Endometrial microvascular endothelial cells (primary cell): ENCODE data around the gene PCDHB10. TPM values are rescaled to one million over a fixed set of nuclear protein-coding genes. Genes with fewer than 3 reads are reported as not detected.
"Not testable (repeated sequence)": the region's sequence is repeated elsewhere in the genome, so short reads cannot be mapped to it uniquely, and the experiment has no call there.

Experiments used
- in situ Hi-C: cut with HindIII; loops from 2 replicates; pipeline ENCODE4 v1.10.0; 2017; ENCODE audit warnings: low sequenced_read_pairs, low pct_unique_long_range_greater_than_20kb; ENCODE audit errors: inconsistent ontology term
- total RNA-seq: library from RNA; depleted of rRNA; stranded (reverse); fragments of >200 nt; gene quantifications from one replicate; pipeline ENCODE4 v1.2.3, GENCODE V29; 2015; ENCODE audit errors: inconsistent ontology term

PCDHB10 gene
- total RNA-seq, 1 donor from 2014 or later: 0.19 TPM

DNA sequence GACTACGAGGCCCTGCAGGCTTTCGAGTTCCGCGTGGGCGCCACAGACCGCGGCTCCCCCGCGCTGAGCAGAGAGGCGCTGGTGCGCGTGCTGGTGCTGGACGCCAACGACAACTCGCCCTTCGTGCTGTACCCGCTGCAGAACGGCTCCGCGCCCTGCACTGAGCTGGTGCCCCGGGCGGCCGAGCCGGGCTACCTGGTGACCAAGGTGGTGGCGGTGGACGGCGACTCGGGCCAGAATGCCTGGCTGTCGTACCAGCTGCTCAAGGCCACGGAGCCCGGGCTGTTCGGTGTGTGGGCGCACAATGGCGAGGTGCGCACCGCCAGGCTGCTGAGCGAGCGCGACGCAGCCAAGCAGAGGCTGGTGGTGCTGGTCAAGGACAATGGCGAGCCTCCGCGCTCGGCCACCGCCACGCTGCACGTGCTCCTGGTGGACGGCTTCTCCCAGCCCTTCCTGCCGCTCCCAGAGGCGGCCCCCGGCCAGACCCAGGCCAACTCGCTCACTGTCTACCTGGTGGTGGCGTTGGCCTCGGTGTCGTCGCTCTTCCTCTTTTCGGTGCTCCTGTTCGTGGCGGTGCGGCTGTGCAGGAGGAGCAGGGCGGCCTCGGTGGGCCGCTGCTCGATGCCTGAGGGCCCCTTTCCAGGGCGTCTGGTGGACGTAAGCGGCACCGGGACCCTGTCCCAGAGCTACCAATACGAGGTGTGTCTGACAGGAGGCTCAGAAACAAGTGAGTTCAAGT is 7.9 kb upstream of the PCDHB10 start:
- in situ Hi-C loops: not testable (repeated sequence)

DNA sequence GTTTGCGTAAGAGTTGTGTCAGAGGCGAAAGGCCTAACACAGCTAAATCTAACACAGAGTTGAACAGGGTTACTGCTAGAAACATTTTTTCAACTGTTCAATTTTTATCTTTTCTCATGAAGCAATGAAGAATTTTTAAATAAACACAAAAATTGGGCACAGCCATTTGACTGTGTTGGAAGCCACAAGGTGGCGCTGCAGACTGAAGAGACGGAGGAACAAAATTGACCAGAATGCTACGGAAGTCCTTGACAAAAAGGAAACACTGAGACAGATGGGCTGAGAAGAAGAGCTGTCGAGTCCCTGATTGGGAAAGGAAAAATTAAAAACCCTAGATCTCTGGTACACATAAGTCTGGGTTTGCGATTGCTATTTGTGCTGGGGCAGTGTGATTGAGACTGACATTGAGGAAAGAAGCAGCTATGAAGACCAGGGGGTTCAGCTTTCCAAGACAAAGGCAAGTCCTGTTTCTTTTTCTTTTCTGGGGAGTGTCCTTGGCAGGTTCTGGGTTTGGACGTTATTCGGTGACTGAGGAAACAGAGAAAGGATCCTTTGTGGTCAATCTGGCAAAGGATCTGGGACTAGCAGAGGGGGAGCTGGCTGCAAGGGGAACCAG is 5.1 kb upstream of the PCDHB10 start, which contains the start of gene PCDHB9:
PCDHB9 (plus strand) TSS at position 265 of the 616 bp plus-strand sequence; CDS start at position 423, 158 bp downstream.
- in situ Hi-C loops: no loop called here

DNA sequence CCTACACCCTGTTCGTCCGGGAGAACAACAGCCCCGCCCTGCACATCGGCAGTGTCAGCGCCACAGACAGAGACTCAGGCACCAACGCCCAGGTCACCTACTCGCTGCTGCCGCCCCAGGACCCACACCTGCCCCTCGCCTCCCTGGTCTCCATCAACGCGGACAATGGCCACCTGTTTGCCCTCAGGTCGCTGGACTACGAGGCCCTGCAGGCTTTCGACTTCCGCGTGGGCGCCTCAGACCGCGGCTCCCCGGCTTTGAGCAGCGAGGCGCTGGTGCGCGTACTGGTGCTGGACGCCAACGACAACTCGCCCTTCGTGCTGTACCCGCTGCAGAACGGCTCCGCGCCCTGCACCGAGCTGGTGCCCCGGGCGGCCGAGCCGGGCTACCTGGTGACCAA is 3.5 kb upstream of the PCDHB10 start:
- in situ Hi-C loops: not testable (repeated sequence)

DNA sequence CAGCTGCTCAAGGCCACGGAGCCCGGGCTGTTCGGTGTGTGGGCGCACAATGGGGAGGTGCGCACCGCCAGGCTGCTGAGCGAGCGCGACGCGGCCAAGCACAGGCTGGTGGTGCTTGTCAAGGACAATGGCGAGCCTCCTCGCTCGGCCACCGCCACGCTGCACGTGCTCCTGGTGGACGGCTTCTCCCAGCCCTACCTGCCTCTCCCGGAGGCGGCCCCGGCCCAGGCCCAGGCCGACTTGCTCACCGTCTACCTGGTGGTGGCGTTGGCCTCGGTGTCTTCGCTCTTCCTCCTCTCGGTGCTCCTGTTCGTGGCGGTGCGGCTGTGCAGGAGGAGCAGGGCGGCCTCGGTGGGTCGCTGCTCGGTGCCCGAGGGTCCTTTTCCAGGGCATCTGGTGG is 3.0 kb upstream of the PCDHB10 start:
- in situ Hi-C loops: not testable (repeated sequence)

DNA sequence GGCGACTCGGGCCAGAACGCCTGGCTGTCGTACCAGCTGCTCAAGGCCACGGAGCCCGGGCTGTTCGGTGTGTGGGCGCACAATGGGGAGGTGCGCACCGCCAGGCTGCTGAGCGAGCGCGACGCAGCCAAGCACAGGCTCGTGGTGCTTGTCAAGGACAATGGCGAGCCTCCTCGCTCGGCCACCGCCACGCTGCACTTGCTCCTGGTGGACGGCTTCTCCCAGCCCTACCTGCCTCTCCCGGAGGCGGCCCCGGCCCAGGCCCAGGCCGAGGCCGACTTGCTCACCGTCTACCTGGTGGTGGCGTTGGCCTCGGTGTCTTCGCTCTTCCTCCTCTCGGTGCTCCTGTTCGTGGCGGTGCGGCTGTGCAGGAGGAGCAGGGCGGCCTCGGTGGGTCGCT is 2.2 kb downstream of the PCDHB10 start:
- in situ Hi-C loops: not testable (repeated sequence)

DNA sequence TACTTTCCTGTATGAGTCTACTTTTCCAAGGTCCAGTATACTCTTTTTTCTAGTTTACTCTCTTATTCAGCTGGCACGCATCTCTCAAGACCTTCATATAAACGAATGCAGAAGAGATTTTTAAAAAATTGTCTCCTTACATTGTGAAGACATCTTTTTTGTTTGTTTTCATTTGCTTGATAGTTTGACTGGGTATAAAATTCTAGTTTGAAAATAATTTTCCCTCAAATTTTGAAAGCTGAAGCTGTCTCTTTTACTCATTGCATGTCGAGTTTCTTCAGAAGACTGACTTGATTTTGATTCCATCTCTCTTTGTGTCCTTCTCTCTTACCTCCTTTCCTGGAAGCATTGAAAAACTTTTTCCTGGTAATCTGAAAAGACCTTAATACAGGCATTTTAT is 4.2 kb downstream of the PCDHB10 start:
- in situ Hi-C loops: no loop called here

DNA sequence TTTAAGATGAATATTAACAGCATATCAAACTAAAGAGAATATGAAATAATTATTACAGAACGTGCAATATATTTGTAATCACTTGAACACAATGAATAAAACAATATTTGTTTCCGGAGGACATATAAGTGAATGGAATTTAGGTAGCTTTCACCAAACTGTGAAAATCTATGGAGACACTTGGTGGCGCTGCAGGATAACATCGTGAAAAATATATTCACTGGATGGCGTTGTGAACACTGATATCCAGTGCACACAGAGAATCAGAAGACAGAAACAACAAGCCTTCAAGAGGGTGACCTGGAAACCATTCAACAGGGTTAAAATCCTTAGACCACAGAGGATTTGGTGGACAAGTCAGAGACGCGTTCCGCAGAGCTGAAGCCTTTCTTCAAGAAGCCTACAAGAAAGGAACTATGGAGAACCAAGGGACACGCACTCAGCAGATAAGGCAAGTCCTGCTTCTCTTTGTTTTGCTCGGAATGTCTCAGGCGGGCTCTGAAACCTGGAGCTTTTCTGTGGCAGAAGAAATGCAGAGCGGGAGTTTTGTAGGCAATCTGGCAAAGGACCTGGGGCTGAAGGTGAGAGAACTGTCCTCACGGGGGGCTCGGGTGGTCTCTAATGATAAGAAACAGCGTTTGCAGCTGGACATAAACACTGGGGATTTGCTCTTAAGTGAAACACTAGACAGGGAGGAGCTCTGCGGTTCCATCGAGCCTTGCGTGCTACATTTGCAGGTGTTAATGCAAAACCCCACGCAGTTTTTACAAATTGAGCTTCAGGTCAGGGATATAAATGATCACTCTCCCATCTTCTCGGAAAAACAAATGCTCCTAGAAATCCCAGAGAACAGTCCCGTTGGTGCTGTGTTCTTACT is 7.4 kb downstream of the PCDHB10 start, which contains the start of gene PCDHB11:
PCDHB11 (plus strand) TSS at position 269 of the 877 bp plus-strand sequence; CDS start at position 417, 148 bp downstream.
- in situ Hi-C loops: no loop called here

DNA sequence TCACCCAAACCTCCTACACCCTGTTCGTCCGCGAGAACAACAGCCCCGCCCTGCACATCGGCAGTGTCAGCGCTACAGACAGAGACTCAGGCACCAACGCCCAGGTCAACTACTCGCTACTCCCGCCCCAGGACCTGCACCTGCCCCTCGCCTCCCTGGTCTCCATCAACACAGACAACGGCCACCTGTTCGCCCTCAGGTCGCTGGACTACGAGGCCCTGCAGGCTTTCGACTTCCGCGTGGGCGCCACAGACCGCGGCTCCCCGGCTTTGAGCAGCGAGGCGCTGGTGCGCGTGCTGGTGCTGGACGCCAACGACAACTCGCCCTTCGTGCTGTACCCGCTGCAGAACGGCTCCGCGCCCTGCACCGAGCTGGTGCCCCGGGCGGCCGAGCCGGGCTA is 9.0 kb downstream of the PCDHB10 start:
- in situ Hi-C loops: not testable (repeated sequence)

DNA sequence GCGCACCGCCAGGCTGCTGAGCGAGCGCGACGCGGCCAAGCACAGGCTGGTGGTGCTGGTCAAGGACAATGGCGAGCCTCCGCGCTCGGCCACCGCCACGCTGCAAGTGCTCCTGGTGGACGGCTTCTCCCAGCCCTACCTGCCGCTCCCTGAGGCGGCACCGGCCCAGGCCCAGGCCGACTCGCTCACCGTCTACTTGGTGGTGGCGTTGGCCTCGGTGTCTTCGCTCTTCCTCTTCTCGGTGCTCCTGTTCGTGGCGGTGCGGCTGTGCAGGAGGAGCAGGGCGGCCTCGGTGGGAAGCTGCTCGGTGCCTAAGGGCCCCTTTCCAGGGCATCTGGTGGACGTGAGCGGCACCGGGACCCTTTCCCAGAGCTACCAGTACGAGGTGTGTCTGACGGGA is 9.5 kb downstream of the PCDHB10 start:
- in situ Hi-C loops: not testable (repeated sequence)

DNA sequence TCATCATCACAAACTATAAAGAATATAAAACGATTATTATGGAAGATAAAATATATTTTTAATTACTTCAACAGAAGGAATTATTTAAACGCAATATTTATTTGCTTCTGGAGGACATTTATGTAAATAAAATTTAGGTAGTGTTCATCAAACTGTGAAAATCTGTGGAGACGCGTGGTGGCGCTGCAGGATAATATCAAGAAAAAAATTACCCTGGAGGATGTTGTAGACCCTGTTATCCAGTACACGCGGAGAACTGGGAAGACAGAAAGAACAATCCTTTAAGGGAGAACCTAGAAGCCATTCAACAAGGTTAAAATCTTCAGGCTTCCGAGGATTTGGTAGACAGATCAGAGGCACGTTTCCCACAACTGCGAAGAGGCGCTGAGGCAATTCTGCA is 16.3 kb downstream of the PCDHB10 start, which contains the start of gene PCDHB12:
PCDHB12 (plus strand) TSS at position 242 of the 400 bp plus-strand sequence. CDS start 189 bp downstream, outside the sequence.
- in situ Hi-C loops: no loop called here

DNA sequence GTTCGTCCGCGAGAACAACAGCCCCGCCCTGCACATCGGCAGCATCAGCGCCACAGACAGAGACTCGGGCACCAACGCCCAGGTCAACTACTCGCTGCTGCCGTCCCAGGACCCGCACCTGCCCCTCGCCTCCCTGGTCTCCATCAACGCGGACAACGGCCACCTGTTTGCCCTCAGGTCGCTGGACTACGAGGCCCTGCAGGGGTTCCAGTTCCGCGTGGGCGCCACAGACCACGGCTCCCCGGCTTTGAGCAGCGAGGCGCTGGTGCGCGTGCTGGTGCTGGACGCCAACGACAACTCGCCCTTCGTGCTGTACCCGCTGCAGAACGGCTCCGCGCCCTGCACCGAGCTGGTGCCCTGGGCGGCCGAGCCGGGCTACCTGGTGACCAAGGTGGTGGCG is 18.1 kb downstream of the PCDHB10 start:
- in situ Hi-C loops: not testable (repeated sequence)

DNA sequence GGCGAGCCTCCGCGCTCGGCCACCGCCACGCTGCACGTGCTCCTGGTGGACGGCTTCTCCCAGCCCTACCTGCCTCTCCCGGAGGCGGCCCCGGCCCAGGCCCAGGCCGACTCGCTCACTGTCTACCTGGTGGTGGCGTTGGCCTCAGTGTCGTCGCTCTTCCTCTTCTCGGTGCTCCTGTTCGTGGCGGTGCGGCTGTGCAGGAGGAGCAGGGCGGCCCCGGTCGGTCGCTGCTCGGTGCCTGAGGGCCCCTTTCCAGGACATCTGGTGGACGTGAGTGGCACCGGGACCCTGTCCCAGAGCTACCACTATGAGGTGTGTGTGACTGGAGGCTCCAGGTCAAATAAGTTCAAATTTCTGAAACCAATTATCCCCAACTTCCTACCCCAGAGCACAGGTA is 18.7 kb downstream of the PCDHB10 start:
- in situ Hi-C loops: not testable (repeated sequence)

DNA sequence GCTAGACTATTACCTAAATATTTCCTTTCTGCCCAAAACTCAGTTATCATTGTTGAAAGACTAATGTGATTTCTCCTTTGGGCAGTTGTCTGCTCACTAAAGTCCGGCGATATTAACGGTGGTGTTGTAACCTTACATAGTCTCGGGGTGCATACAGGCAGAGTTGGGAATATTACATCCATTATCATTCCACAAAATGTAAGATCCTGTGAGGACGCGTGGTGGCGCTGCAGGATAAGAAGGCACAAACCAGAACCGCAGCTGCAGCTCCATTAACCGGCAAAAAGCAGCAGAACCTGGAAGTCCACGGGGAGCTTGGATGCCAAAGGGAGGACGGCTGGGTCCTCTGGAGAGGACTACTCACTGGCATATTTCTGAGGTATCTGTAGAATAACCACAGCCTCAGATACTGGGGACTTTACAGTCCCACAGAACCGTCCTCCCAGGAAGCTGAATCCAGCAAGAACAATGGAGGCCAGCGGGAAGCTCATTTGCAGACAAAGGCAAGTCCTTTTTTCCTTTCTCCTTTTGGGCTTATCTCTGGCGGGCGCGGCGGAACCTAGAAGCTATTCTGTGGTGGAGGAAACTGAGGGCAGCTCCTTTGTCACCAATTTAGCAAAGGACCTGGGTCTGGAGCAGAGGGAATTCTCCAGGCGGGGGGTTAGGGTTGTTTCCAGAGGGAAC is 21.6 kb downstream of the PCDHB10 start, which contains the start of gene PCDHB13:
PCDHB13 (plus strand) TSS at position 264 of the 684 bp plus-strand sequence; CDS start at position 469, 205 bp downstream.
- in situ Hi-C loops: not testable (repeated sequence)

DNA sequence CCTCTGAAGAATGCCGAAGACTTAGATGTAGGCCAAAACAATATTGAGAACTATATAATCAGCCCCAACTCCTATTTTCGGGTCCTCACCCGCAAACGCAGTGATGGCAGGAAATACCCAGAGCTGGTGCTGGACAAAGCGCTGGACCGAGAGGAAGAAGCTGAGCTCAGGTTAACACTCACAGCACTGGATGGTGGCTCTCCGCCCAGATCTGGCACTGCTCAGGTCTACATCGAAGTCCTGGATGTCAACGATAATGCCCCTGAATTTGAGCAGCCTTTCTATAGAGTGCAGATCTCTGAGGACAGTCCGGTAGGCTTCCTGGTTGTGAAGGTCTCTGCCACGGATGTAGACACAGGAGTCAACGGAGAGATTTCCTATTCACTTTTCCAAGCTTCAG is 22.4 kb downstream of the PCDHB10 start:
- in situ Hi-C loops: not testable (repeated sequence)

DNA sequence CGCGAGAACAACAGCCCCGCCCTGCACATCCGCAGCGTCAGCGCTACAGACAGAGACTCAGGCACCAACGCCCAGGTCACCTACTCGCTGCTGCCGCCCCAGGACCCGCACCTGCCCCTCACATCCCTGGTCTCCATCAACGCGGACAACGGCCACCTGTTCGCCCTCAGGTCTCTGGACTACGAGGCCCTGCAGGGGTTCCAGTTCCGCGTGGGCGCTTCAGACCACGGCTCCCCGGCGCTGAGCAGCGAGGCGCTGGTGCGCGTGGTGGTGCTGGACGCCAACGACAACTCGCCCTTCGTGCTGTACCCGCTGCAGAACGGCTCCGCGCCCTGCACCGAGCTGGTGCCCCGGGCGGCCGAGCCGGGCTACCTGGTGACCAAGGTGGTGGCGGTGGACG is 23.4 kb downstream of the PCDHB10 start:
- in situ Hi-C loops: not testable (repeated sequence)

DNA sequence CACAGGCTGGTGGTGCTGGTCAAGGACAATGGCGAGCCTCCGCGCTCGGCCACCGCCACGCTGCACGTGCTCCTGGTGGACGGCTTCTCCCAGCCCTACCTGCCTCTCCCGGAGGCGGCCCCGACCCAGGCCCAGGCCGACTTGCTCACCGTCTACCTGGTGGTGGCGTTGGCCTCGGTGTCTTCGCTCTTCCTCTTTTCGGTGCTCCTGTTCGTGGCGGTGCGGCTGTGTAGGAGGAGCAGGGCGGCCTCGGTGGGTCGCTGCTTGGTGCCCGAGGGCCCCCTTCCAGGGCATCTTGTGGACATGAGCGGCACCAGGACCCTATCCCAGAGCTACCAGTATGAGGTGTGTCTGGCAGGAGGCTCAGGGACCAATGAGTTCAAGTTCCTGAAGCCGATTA is 23.9 kb downstream of the PCDHB10 start:
- in situ Hi-C loops: not testable (repeated sequence)

DNA sequence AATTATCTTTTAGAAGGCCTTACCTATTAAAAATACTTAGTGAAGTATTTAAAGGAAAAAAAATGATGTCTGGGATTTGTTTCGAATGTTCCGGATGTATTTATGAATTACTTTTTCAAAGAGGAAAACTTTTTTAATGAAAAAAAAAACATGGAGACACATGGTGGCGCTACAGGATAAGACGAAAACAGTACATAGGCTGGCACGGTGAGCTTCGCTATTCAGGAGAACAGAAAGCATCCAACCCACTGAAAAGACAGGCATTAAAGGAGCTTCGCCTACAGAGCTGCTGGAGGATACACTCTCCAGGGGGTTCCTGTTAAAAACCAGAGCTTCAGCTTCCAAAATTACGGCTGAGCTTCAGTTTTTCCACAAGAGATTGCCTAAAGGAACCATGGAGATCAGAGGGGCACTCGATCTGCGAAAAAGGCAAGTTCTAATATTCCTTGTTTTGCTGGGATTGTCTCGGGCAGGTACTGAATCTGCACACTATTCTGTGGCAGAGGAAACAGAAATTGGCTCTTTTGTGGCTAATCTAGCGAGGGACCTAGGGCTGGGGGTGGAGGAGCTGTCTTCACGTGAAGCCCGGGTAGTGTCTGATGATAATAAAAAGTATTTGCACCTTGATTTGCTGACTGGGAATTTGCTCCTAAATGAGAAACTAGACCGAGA is 31.1 kb downstream of the PCDHB10 start, which contains the start of gene PCDHB14:
PCDHB14 (plus strand) TSS at position 232 of the 672 bp plus-strand sequence; CDS start at position 395, 163 bp downstream.
- in situ Hi-C loops: no loop called here

DNA sequence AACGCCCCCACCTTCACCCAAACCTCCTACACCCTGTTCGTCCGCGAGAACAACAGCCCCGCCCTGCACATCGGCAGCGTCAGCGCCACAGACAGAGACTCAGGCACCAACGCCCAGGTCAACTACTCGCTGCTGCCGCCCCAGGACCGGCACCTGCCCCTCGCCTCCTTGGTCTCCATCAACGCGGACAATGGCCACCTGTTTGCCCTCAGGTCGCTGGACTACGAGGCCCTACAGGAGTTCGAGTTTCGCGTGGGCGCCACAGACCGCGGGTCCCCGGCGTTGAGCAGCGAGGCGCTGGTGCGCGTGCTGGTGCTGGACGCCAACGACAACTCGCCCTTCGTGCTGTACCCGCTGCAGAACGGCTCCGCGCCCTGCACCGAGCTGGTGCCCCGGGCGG is 32.7 kb downstream of the PCDHB10 start:
- in situ Hi-C loops: not testable (repeated sequence)
